Activated naive CD8-positive, alpha-beta T cell (primary cell): Measurements from ENCODE around the gene POTEM.
"Not testable (repeated sequence)": the region's sequence is repeated elsewhere in the genome, so short reads cannot be mapped to it uniquely, and the experiment has no call there.

Experiments
- H3K27ac Mint-ChIP-seq: one replicate; pipeline ENCODE4 v1.8.0; 2021; ENCODE audit warnings: mixed read lengths
- H3K27me3 Mint-ChIP-seq: one replicate; pipeline ENCODE4 v1.8.0; 2021; ENCODE audit warnings: mixed read lengths
- H3K36me3 Mint-ChIP-seq: one replicate; pipeline ENCODE4 v1.8.0; 2021; ENCODE audit warnings: mixed read lengths
- H3K4me1 Mint-ChIP-seq: one replicate; pipeline ENCODE4 v1.8.0; 2021; ENCODE audit warnings: low read depth, mixed read lengths
- H3K4me3 Mint-ChIP-seq: one replicate; pipeline ENCODE4 v1.8.0; 2021; ENCODE audit warnings: mild to moderate bottlenecking, mixed read lengths
- H3K9me3 Mint-ChIP-seq: one replicate; pipeline ENCODE4 v1.8.0; 2021; ENCODE audit warnings: low read depth, mixed read lengths

POTEM gene

GRCh38 chr14:18967134-18967533 lies at the start of gene POTEM:
Gene POTEM (plus strand): TSS chr14:18967434. CDS start chr14:18967486, 52 bp downstream.
- H3K36me3 Mint-ChIP-seq, H3K9me3 Mint-ChIP-seq: not testable (repeated sequence)

GRCh38 chr14:18918345-18918744 lies 48.9 kb upstream of the POTEM start:
- H3K27me3 Mint-ChIP-seq, H3K36me3 Mint-ChIP-seq, H3K9me3 Mint-ChIP-seq, H3K27ac Mint-ChIP-seq, H3K4me3 Mint-ChIP-seq, H3K4me1 Mint-ChIP-seq: not testable (repeated sequence)

More at GRCh38 chr14:18967134-18967533, at the start of gene POTEM:
- not testable (repeated sequence) for H3K4me1 Mint-ChIP-seq, H3K27me3 Mint-ChIP-seq, H3K4me3 Mint-ChIP-seq, H3K27ac Mint-ChIP-seq

GRCh38 chr14:18920052-18920451 lies 47.2 kb upstream of the POTEM start:
- H3K9me3 Mint-ChIP-seq, H3K4me3 Mint-ChIP-seq: not testable (repeated sequence)

GRCh38 chr14:18921055-18921701 lies 46.1 kb upstream of the POTEM start:
- not testable (repeated sequence) for H3K4me1 Mint-ChIP-seq, H3K4me3 Mint-ChIP-seq, H3K9me3 Mint-ChIP-seq, H3K27ac Mint-ChIP-seq, H3K27me3 Mint-ChIP-seq, H3K36me3 Mint-ChIP-seq

More at GRCh38 chr14:18920052-18920451, 47.2 kb upstream of the POTEM start:
- not testable (repeated sequence) for H3K27ac Mint-ChIP-seq, H3K36me3 Mint-ChIP-seq, H3K27me3 Mint-ChIP-seq, H3K4me1 Mint-ChIP-seq

GRCh38 chr14:18936848-18937247 lies 30.4 kb upstream of the POTEM start:
- H3K36me3 Mint-ChIP-seq, H3K27me3 Mint-ChIP-seq, H3K9me3 Mint-ChIP-seq, H3K4me1 Mint-ChIP-seq, H3K4me3 Mint-ChIP-seq, H3K27ac Mint-ChIP-seq: not testable (repeated sequence)

- H3K9me3 Mint-ChIP-seq, H3K36me3 Mint-ChIP-seq, H3K4me1 Mint-ChIP-seq, H3K27me3 Mint-ChIP-seq, H3K4me3 Mint-ChIP-seq, H3K27ac Mint-ChIP-seq: not testable (repeated sequence)
Observed at GRCh38 chr14:18938733-18939132, 28.5 kb upstream of the POTEM start.

GRCh38 chr14:18949939-18950338 lies 17.3 kb upstream of the POTEM start:
- not testable (repeated sequence) for H3K4me3 Mint-ChIP-seq, H3K9me3 Mint-ChIP-seq, H3K36me3 Mint-ChIP-seq, H3K4me1 Mint-ChIP-seq, H3K27me3 Mint-ChIP-seq, H3K27ac Mint-ChIP-seq

- H3K9me3 Mint-ChIP-seq, H3K4me1 Mint-ChIP-seq, H3K36me3 Mint-ChIP-seq, H3K27ac Mint-ChIP-seq, H3K27me3 Mint-ChIP-seq, H3K4me3 Mint-ChIP-seq: not testable (repeated sequence)
Observed at GRCh38 chr14:18953085-18953484, 14.1 kb upstream of the POTEM start.

GRCh38 chr14:18955816-18956215 lies 11.4 kb upstream of the POTEM start:
- H3K27ac Mint-ChIP-seq, H3K4me3 Mint-ChIP-seq, H3K4me1 Mint-ChIP-seq, H3K9me3 Mint-ChIP-seq, H3K36me3 Mint-ChIP-seq, H3K27me3 Mint-ChIP-seq: not testable (repeated sequence)

GRCh38 chr14:18961576-18961975 lies 5.7 kb upstream of the POTEM start:
- not testable (repeated sequence) for H3K4me1 Mint-ChIP-seq, H3K27ac Mint-ChIP-seq, H3K4me3 Mint-ChIP-seq, H3K36me3 Mint-ChIP-seq, H3K27me3 Mint-ChIP-seq, H3K9me3 Mint-ChIP-seq

- not testable (repeated sequence) for H3K27me3 Mint-ChIP-seq, H3K36me3 Mint-ChIP-seq, H3K4me1 Mint-ChIP-seq, H3K27ac Mint-ChIP-seq, H3K4me3 Mint-ChIP-seq, H3K9me3 Mint-ChIP-seq
Observed at GRCh38 chr14:18962143-18962542, 5.1 kb upstream of the POTEM start.

- not testable (repeated sequence) for H3K9me3 Mint-ChIP-seq, H3K36me3 Mint-ChIP-seq, H3K27me3 Mint-ChIP-seq, H3K27ac Mint-ChIP-seq, H3K4me3 Mint-ChIP-seq, H3K4me1 Mint-ChIP-seq
Observed at GRCh38 chr14:18963276-18963675, 4.0 kb upstream of the POTEM start.

- not testable (repeated sequence) for H3K4me1 Mint-ChIP-seq, H3K4me3 Mint-ChIP-seq, H3K27me3 Mint-ChIP-seq, H3K27ac Mint-ChIP-seq, H3K36me3 Mint-ChIP-seq, H3K9me3 Mint-ChIP-seq
Observed at GRCh38 chr14:18964878-18965277, 2.4 kb upstream of the POTEM start.

- not testable (repeated sequence) for H3K9me3 Mint-ChIP-seq, H3K36me3 Mint-ChIP-seq, H3K4me3 Mint-ChIP-seq, H3K4me1 Mint-ChIP-seq, H3K27me3 Mint-ChIP-seq, H3K27ac Mint-ChIP-seq
Observed at GRCh38 chr14:19002566-19002965, 35.3 kb downstream of the POTEM start.

- H3K9me3 Mint-ChIP-seq, H3K36me3 Mint-ChIP-seq, H3K27me3 Mint-ChIP-seq, H3K4me3 Mint-ChIP-seq, H3K4me1 Mint-ChIP-seq, H3K27ac Mint-ChIP-seq: not testable (repeated sequence)
Observed at GRCh38 chr14:19006490-19006889, 39.3 kb downstream of the POTEM start.

GRCh38 chr14:19007678-19008077 lies 40.4 kb downstream of the POTEM start:
- not testable (repeated sequence) for H3K4me1 Mint-ChIP-seq, H3K27me3 Mint-ChIP-seq, H3K36me3 Mint-ChIP-seq, H3K9me3 Mint-ChIP-seq, H3K27ac Mint-ChIP-seq, H3K4me3 Mint-ChIP-seq

- not testable (repeated sequence) for H3K27ac Mint-ChIP-seq, H3K4me1 Mint-ChIP-seq, H3K27me3 Mint-ChIP-seq, H3K36me3 Mint-ChIP-seq, H3K4me3 Mint-ChIP-seq, H3K9me3 Mint-ChIP-seq
Observed at GRCh38 chr14:19011029-19011428, 43.8 kb downstream of the POTEM start.
